Measurements from ENCODE around the gene GPR139. TPM values are rescaled to one million over a fixed set of nuclear protein-coding genes. Genes with fewer than 3 reads are reported as not detected.

Gene GPR139
- total RNA-seq, 1 experiment from 2014 or later = not detected

- no TSS peak for BruUV-seq (replicated peaks)
- Histone ChIP-seq H3K9me3 (ENCODE audit: insufficient read depth, low read depth) (no peaks in the 10 kb centered on the region), H3K27me3 (ENCODE audit: insufficient read depth, low read depth) (peaks cover 8% of the 10 kb centered on the region; the same call in 1 of the 2 replicates), H3K4me2 (no peak overlapping the region), H3K79me2 (ENCODE audit: low read depth) (no peaks in the 10 kb centered on the region), H3K36me3 (ENCODE audit: low read depth) (no peaks in the 10 kb centered on the region), H4K20me1 (ENCODE audit: insufficient read depth) (no peaks in the 10 kb centered on the region), H3K27ac (no peak overlapping the region), H3F3A (ENCODE audit: insufficient read depth, low read depth) (no peaks in the 10 kb centered on the region), H3K9me2 (ENCODE audit: insufficient read depth) (no peaks in the 10 kb centered on the region), H2AFZ (no peak overlapping the region), H3K4me1 (replicated peaks; ENCODE audit: insufficient read depth) (no peaks in the 10 kb centered on the region), H3K4me3 (no peak overlapping the region)
- intact Hi-C loops (cut with micrococcal nuclease; ENCODE audit: unreplicated experiment) = no loop called here
- ChIA-PET POLR2A (ENCODE audit: unreplicated experiment) (no interaction called here), CTCF (no interaction called here)
- TF ChIP-seq, protein P1, sequence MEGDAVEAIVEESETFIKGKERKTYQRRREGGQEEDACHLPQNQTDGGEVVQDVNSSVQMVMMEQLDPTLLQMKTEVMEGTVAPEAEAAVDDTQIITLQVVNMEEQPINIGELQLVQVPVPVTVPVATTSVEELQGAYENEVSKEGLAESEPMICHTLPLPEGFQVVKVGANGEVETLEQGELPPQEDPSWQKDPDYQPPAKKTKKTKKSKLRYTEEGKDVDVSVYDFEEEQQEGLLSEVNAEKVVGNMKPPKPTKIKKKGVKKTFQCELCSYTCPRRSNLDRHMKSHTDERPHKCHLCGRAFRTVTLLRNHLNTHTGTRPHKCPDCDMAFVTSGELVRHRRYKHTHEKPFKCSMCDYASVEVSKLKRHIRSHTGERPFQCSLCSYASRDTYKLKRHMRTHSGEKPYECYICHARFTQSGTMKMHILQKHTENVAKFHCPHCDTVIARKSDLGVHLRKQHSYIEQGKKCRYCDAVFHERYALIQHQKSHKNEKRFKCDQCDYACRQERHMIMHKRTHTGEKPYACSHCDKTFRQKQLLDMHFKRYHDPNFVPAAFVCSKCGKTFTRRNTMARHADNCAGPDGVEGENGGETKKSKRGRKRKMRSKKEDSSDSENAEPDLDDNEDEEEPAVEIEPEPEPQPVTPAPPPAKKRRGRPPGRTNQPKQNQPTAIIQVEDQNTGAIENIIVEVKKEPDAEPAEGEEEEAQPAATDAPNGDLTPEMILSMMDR (conservative IDR thresholded peaks at IDR 0.05) = no peak
- no peak for TF ChIP-seq EZH2 (IDR thresholded peaks at IDR 0.05; ENCODE audit: low read depth)
- DNase-seq = no peak
These were observed 20.4 kb downstream of the GPR139 start for GRCh38 chr16:20053336-20053735.

DNA sequence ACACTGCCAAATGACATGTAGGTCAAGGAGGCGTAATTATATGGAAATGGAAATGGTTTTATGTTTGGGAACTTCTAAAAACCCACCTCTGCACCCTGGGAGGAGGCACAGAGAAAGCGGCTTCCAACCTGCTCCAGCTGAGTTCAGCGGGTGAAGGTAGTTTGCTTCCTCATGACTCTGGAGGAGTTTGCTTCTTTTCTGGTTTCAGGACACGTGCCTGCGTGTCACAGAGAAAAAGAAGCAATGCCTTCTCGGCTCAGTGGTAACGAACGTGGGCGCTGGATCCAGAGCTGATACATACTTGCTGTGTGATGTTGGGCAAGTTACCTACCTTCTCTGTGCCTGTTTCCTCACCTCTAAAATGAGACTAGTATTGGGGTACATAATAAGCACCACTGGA, 22.1 kb downstream of the GPR139 start:
- Histone ChIP-seq H3K9me2 (ENCODE audit: insufficient read depth) (no peaks in the 10 kb centered on the region), H3K4me2 (no peak overlapping the region), H2AFZ (no peak overlapping the region), H3K36me3 (ENCODE audit: low read depth) (no peaks in the 10 kb centered on the region), H3K9me3 (ENCODE audit: insufficient read depth, low read depth) (no peaks in the 10 kb centered on the region), H3K4me3 (no peak overlapping the region), H3K79me2 (ENCODE audit: low read depth) (no peaks in the 10 kb centered on the region), H3K4me1 (replicated peaks; ENCODE audit: insufficient read depth) (no peaks in the 10 kb centered on the region), H4K20me1 (ENCODE audit: insufficient read depth) (no peaks in the 10 kb centered on the region), H3F3A (ENCODE audit: insufficient read depth, low read depth) (no peaks in the 10 kb centered on the region), H3K27ac (no peak overlapping the region), H3K27me3 (ENCODE audit: insufficient read depth, low read depth) (peaks cover 7% of the 10 kb centered on the region; the same call in 1 of the 2 replicates)
- TF ChIP-seq EZH2 (IDR thresholded peaks at IDR 0.05; ENCODE audit: low read depth) = no peak
- TF ChIP-seq, protein P1 (conservative IDR thresholded peaks at IDR 0.05) = no peak
- intact Hi-C loops (cut with micrococcal nuclease; ENCODE audit: unreplicated experiment) = no loop called here
- ChIA-PET POLR2A (ENCODE audit: unreplicated experiment) (no interaction called here), CTCF (no interaction called here)
- BruUV-seq (replicated peaks) = no TSS peak
- DNase-seq = no peak

DNA sequence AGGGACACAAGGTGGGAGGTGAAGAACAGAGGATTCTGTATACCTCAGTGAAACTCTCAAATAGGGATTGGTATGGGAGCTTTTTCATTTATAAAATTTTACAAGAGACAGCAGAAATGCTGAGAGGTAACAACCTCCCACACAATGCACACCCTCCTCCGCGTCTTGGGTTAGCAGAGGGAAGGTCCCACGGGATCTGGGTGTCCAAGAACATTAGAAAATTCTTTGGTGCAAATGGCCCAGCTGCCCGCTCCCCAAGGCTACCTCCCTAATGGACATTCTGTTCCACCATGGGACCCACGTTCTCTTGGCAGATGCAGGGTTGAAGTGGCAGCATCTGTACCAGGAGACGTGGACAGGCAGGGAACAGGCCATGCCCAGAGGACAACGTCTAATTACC, 22.5 kb downstream of the GPR139 start:
- Histone ChIP-seq H4K20me1 (ENCODE audit: insufficient read depth) (no peaks in the 10 kb centered on the region), H2AFZ (no peak overlapping the region), H3K79me2 (ENCODE audit: low read depth) (no peaks in the 10 kb centered on the region), H3K36me3 (ENCODE audit: low read depth) (no peaks in the 10 kb centered on the region), H3K4me2 (no peak overlapping the region), H3F3A (ENCODE audit: insufficient read depth, low read depth) (no peaks in the 10 kb centered on the region), H3K9me2 (ENCODE audit: insufficient read depth) (no peaks in the 10 kb centered on the region), H3K27me3 (ENCODE audit: insufficient read depth, low read depth) (peaks cover 9% of the 10 kb centered on the region; the same call in 1 of the 2 replicates), H3K27ac (no peak overlapping the region), H3K9me3 (ENCODE audit: insufficient read depth, low read depth) (no peaks in the 10 kb centered on the region), H3K4me3 (no peak overlapping the region), H3K4me1 (replicated peaks; ENCODE audit: insufficient read depth) (no peaks in the 10 kb centered on the region)
- intact Hi-C loops (cut with micrococcal nuclease; ENCODE audit: unreplicated experiment) = no loop called here
- ChIA-PET POLR2A (ENCODE audit: unreplicated experiment) (no interaction called here), CTCF (no interaction called here)
- no peak for DNase-seq
- BruUV-seq (replicated peaks) = no TSS peak
- TF ChIP-seq, protein P1 (conservative IDR thresholded peaks at IDR 0.05) = no peak
- no peak for TF ChIP-seq EZH2 (IDR thresholded peaks at IDR 0.05; ENCODE audit: low read depth)
